SU-DHL-6 (cell line): ENCODE data around the gene CLDN18.

ENCODE experiments used
- EZH2phosphoT487 ChIP-seq: fragments of 200-600 bp; sonication (generic), shearing (Covaris generic); conservative IDR thresholded peaks from 2 replicates; pipeline ENCODE4 v1.6.1; 2018; ENCODE audit warnings: mild to moderate bottlenecking, antibody characterized with exemption, low read length, moderate library complexity, mixed read lengths
- TF ChIP-seq, protein P1 (sequence below): fragments of 200-600 bp; sonication (generic); IDR thresholded peaks from one replicate; pipeline ENCODE4 v1.5.1; 2017; ENCODE audit warnings: antibody characterized with exemption, mild to moderate bottlenecking, low read length, moderate library complexity; ENCODE audit not compliant: insufficient read depth, poor library complexity, severe bottlenecking

DNA sequence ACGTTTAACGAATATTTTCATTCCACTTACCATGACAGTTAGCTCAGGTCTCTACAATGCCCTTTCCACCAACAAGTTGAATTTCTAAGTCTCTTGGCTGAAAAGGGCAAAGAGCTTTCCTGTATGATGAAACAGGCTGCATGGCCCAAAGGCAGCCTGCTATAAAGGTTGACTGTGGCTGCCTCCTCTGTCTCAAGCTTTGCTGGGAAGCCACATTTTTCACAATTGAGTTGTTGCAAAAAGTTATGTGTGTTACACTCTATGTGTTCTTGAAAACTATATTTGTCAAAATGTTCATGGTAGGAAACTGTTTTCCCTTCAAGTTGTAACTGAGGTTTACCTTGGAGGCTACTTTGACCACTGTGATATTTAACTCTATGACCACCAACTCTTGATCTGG, 56.0 kb downstream of the CLDN18 start:
- TF ChIP-seq, protein P1, sequence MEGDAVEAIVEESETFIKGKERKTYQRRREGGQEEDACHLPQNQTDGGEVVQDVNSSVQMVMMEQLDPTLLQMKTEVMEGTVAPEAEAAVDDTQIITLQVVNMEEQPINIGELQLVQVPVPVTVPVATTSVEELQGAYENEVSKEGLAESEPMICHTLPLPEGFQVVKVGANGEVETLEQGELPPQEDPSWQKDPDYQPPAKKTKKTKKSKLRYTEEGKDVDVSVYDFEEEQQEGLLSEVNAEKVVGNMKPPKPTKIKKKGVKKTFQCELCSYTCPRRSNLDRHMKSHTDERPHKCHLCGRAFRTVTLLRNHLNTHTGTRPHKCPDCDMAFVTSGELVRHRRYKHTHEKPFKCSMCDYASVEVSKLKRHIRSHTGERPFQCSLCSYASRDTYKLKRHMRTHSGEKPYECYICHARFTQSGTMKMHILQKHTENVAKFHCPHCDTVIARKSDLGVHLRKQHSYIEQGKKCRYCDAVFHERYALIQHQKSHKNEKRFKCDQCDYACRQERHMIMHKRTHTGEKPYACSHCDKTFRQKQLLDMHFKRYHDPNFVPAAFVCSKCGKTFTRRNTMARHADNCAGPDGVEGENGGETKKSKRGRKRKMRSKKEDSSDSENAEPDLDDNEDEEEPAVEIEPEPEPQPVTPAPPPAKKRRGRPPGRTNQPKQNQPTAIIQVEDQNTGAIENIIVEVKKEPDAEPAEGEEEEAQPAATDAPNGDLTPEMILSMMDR: no peak
- TF ChIP-seq EZH2phosphoT487: no peak
